B cell (primary cell): ENCODE results near the gene LYPLAL1. TPM values are rescaled to one million over a fixed set of nuclear protein-coding genes. Genes with fewer than 3 reads are reported as not detected.

Experiments used
- ATAC-seq: fragments of 200-7000 bp; cut with Tn5 transposase; one replicate; pipeline ENCODE4 v1.10.0; 2021; ENCODE audit warnings: low read depth, mild to moderate bottlenecking, moderate number of reproducible peaks, moderate library complexity
- CTCF ChIA-PET: fragments of 350-600 bp; sonication (Branson Sonifier 250); formaldehyde crosslinking; loops from one replicate; lab custom pipeline; 2021; ENCODE audit warnings: antibody characterized with exemption, inconsistent platforms; lab: Charles Lee
- POLR2A ChIA-PET: fragments of 350-600 bp; sonication (Branson Sonifier 250); formaldehyde crosslinking; loops from one replicate; lab custom pipeline; 2021; ENCODE audit warnings: antibody characterized with exemption; lab: Charles Lee
- DNase-seq: peaks from one replicate; pipeline ENCODE4 v3.0.0; 2013
- H2AFZ ChIP-seq: 2 replicates; pipeline ENCODE4 v1.6.1; 2012; ENCODE audit warnings: mild to moderate bottlenecking, low read depth, low read length; ENCODE audit not compliant: insufficient read depth, poor library complexity, severe bottlenecking
- H3K27ac ChIP-seq, 2 donors: 1 replicate in 1 of 2; 2 replicates in 1 of 2; pipeline ENCODE4 v1.5.1; 2012 to 2013; ENCODE audit warnings: low read length in 2 of 2, mild to moderate bottlenecking in 2 of 2, moderate library complexity in 1 of 2
- H3K27me3 ChIP-seq, 4 experiments: fragments of 200-600 bp in 1 of 4; sonication (generic) in 1 of 4; replicated peaks in 1 of 4; 1 replicate in 2 of 4; 2 replicates in 2 of 4; pipeline versions ENCODE4 v1.6.1 to v1.7.0; 2013 to 2016; ENCODE audit warnings: low read length in 3 of 4, mild to moderate bottlenecking in 2 of 4, mixed read lengths in 1 of 4, moderate library complexity in 1 of 4; ENCODE audit not compliant: insufficient read depth in 4 of 4, control insufficient read depth in 3 of 4; ENCODE audit errors: control extremely low read depth in 1 of 4
- H3K36me3 ChIP-seq, 2 experiments: replicated peaks in 1 of 2; 1 replicate in 1 of 2; 2 replicates in 1 of 2; pipeline versions ENCODE4 v1.6.1 to v1.7.1; 2013; ENCODE audit warnings: low read length in 1 of 2; ENCODE audit not compliant: insufficient read depth in 2 of 2, control insufficient read depth in 1 of 2; ENCODE audit errors: control extremely low read depth in 1 of 2, extremely low read depth in 1 of 2
- H3K4me1 ChIP-seq, 2 donors: fragments of 200-600 bp in 1 of 2; sonication (generic) in 1 of 2; 1 replicate in 1 of 2; 2 replicates in 1 of 2; pipeline versions ENCODE4 v1.5.1 to v1.6.1; 2013 to 2017; ENCODE audit warnings: low read length in 2 of 2; ENCODE audit not compliant: control insufficient read depth in 2 of 2, insufficient read depth in 2 of 2
- H3K4me2 ChIP-seq: replicated peaks from 2 replicates; pipeline ENCODE3; 2012; ENCODE audit warnings: mild to moderate bottlenecking, low read depth, low read length; ENCODE audit not compliant: poor library complexity, severe bottlenecking
- H3K4me3 ChIP-seq, 5 experiments: fragments of 200-600 bp in 1 of 5; sonication (generic) in 1 of 5; 1 replicate in 3 of 5; 2 replicates in 2 of 5; pipeline versions ENCODE4 v1.5.1 to v1.7.0; 2011 to 2016; ENCODE audit warnings: low read length in 4 of 5, mild to moderate bottlenecking in 4 of 5, low read depth in 2 of 5, control low read depth in 1 of 5, moderate library complexity in 1 of 5; ENCODE audit not compliant: insufficient read depth in 1 of 5; ENCODE audit errors: control extremely low read depth in 1 of 5, extremely low read depth in 1 of 5
- H3K79me2 ChIP-seq: fragments of 200-600 bp; sonication (generic); one replicate; pipeline ENCODE4 v1.6.0; 2016; ENCODE audit warnings: low read length; ENCODE audit not compliant: control insufficient read depth, insufficient read depth
- H3K9ac ChIP-seq: fragments of 200-600 bp; sonication (generic); 2 replicates; pipeline ENCODE4 v1.6.1; 2017; ENCODE audit warnings: mild to moderate bottlenecking, low read length, moderate library complexity
- H3K9me3 ChIP-seq, 3 donors: one replicate each; pipeline versions ENCODE4 v1.6.1 to v1.7.1; 2013; ENCODE audit warnings: low read length in 2 of 3; ENCODE audit not compliant: control insufficient read depth in 2 of 3, insufficient read depth in 1 of 3; ENCODE audit errors: control extremely low read depth in 1 of 3
- H4K20me1 ChIP-seq: 2 replicates; pipeline ENCODE4 v1.6.0; 2012; ENCODE audit warnings: mild to moderate bottlenecking, low read length; ENCODE audit not compliant: insufficient read depth, control insufficient read depth, poor library complexity, severe bottlenecking
- H3K27ac Mint-ChIP-seq: one replicate; pipeline ENCODE4 v1.8.0; 2021; ENCODE audit warnings: mixed read lengths
- H3K27me3 Mint-ChIP-seq: one replicate; pipeline ENCODE4 v1.8.0; 2021; ENCODE audit warnings: mixed read lengths
- H3K4me1 Mint-ChIP-seq: one replicate; pipeline ENCODE4 v1.8.0; 2021; ENCODE audit warnings: mixed read lengths
- H3K4me3 Mint-ChIP-seq: one replicate; pipeline ENCODE4 v1.8.0; 2021; ENCODE audit warnings: mixed read lengths
- H3K9me3 Mint-ChIP-seq: one replicate; pipeline ENCODE4 v1.8.0; 2022; ENCODE audit warnings: mixed read lengths; ENCODE audit not compliant: insufficient read depth
- CTCF ChIP-seq: fragments of 200-600 bp; IDR thresholded peaks from one replicate; pipeline ENCODE4 v1.8.0; 2022; ENCODE audit warnings: antibody characterized with exemption, mild to moderate bottlenecking
- EZH2 ChIP-seq: IDR thresholded peaks from 2 replicates; pipeline ENCODE4 v1.6.1; 2012; ENCODE audit warnings: borderline replicate concordance, low read depth, mild to moderate bottlenecking, moderate library complexity, low read length; ENCODE audit not compliant: insufficient read depth, poor library complexity, severe bottlenecking
- WGBS: methylation state at CpG from one replicate; pipeline ENCODE4 v1.1.5; 2013; ENCODE audit warnings: missing lambda C conversion rate; ENCODE audit not compliant: insufficient coverage; 5-methylcytosine and 5-hydroxymethylcytosine counted together
- intact Hi-C: fragments of 100-400 bp; cut with micrococcal nuclease; formaldehyde crosslinking; loops from one replicate; pipeline ENCODE4 v1.10.0; 2022
- polyA plus RNA-seq: library from polyadenylated mRNA; depleted of rRNA; stranded (reverse); fragments of >200 nt; gene quantifications from 2 replicates; pipeline ENCODE4 v1.2.3, GENCODE V29; 2012
- total RNA-seq, 2 donors: library from RNA; stranded (reverse); fragments of 120-200 nt in 1 of 2; gene quantifications; 1 replicate in 1 of 2; 2 replicates in 1 of 2; pipeline versions ENCODE4 v1.2.3 to v1.2.4, GENCODE V29; 2013 to 2022

Gene LYPLAL1
- total and polyA plus RNA-seq, 2 donors (not counting 1 experiment from before 2014, with no cell fraction given): 27.0 to 65.4 TPM

- no peak for DNase-seq
- no peaks in the 10 kb centered on the region for H3K9me3 Mint-ChIP-seq
- intact Hi-C loops: loop anchor here (5.0 kb wide), 1 partner anchor 93 kb away; no protein-coding TSS in a partner anchor
- Histone ChIP-seq H3K9me3 (peaks cover 0 to 2% (median 1%) of the 10 kb centered on the region in 3 donors), H2AFZ (no peak overlapping the region), H4K20me1 (peaks cover under 1% of the 10 kb centered on the region), H3K4me3 (no peak overlapping the region), H3K4me2 (no peak overlapping the region), H3K27ac (peak overlapping the region in 1 of 2 donors; percentile 42), H3K36me3 (peaks cover 9 to 11% of the 10 kb centered on the region in 2 experiments), H3K4me1 (peaks cover 15 to 41% of the 10 kb centered on the region in 2 donors), H3K9ac (no peak overlapping the region), H3K27me3 (no peaks in the 10 kb centered on the region), H3K79me2 (peaks cover 75% of the 10 kb centered on the region)
- CTCF ChIA-PET: no interaction called here
- H3K4me1 Mint-ChIP-seq: peaks cover 68% of the 10 kb centered on the region
- POLR2A ChIA-PET: no interaction called here
- peak overlapping the region; percentile 21 for H3K27ac Mint-ChIP-seq
- 80% methylated on average over 1 of the region's 3 CpGs for WGBS
- peak overlapping the region; percentile 52 for H3K4me3 Mint-ChIP-seq
- no peak for TF ChIP-seq CTCF
- TF ChIP-seq EZH2: no peak
- no peaks in the 10 kb centered on the region for H3K27me3 Mint-ChIP-seq
- ATAC-seq: no peak
Observed at GRCh38 chr1:219185486-219186117, 11.9 kb downstream of the LYPLAL1 start.

- H3K27ac Mint-ChIP-seq: peak overlapping the region; percentile 66
- Histone ChIP-seq H3K27me3 (no peaks in the 10 kb centered on the region), H3K4me1 (peaks cover 15 to 33% of the 10 kb centered on the region in 2 donors), H3K27ac (peak overlapping the region; percentile 54 to 85), H3K4me2 (peak overlapping the region; percentile 65), H3K9ac (peak overlapping the region; percentile 46), H4K20me1 (peaks cover 4% of the 10 kb centered on the region), H3K9me3 (peaks cover 0 to 2% (median 1%) of the 10 kb centered on the region in 3 donors), H2AFZ (peak overlapping the region; percentile 29), H3K4me3 (peak overlapping the region in 2 of 5 experiments; percentile 13 to 43), H3K36me3 (peaks cover 0 to 7% of the 10 kb centered on the region in 2 experiments), H3K79me2 (peaks cover 75% of the 10 kb centered on the region)
- no peaks in the 10 kb centered on the region for H3K9me3 Mint-ChIP-seq
- ChIA-PET POLR2A (interaction anchor here (1.2 to 1.9 kb wide), 3 partner anchors 9 to 843 kb away, joined by 5 to 15 read pairs (median 6); partner anchors contain the start of genes LYPLAL1 and TGFB2), CTCF (interaction anchor here (0.8 to 2.9 kb wide), 9 partner anchors 10 to 858 kb away, joined by 3 to 16 read pairs (median 3); partner anchors contain the start of gene LYPLAL1)
- no peak for TF ChIP-seq EZH2
- no peak for TF ChIP-seq CTCF
- peak overlapping the region; percentile 68 for H3K4me3 Mint-ChIP-seq
- WGBS: no CpG with 5 or more reads among the region's 3 CpGs
- H3K27me3 Mint-ChIP-seq: no peaks in the 10 kb centered on the region
- peak; percentile 56 for DNase-seq
- peak; percentile 63 for ATAC-seq
- intact Hi-C loops: loop anchor here (1.0 to 5.0 kb wide), 2 partner anchors 14 to 96 kb away; no protein-coding TSS in a partner anchor
- peaks cover 64% of the 10 kb centered on the region for H3K4me1 Mint-ChIP-seq
Observed at GRCh38 chr1:219188331-219188803, 14.7 kb downstream of the LYPLAL1 start.
